LNCaP clone FGC (cell line): ENCODE measurements around the gene RASAL3.
"Not testable (repeated sequence)": the region's sequence is repeated elsewhere in the genome, so short reads cannot be mapped to it uniquely, and the experiment has no call there.

Experiments
- DNase-seq: peaks from one replicate; pipeline ENCODE4 v3.0.0-alpha.2; 2011; ENCODE audit warnings: low read depth
- H3K4me3 ChIP-seq: 2 replicates; pipeline ENCODE4 v1.5.1; 2011; ENCODE audit warnings: mild to moderate bottlenecking, low read depth, low read length, control low read depth
- CTCF ChIP-seq: IDR thresholded peaks from 2 replicates; pipeline ENCODE4 v1.5.1; 2012; ENCODE audit warnings: mild to moderate bottlenecking; ENCODE audit not compliant: control insufficient read depth, insufficient read depth; ENCODE audit errors: extremely low read depth

RASAL3 gene

GRCh38 chr19:15419413-15420025 is 44.8 kb downstream of the RASAL3 start:
- DNase-seq = no peak
- peak overlapping the region; percentile 90 for H3K4me3 ChIP-seq
- no peak for TF ChIP-seq CTCF

DNA sequence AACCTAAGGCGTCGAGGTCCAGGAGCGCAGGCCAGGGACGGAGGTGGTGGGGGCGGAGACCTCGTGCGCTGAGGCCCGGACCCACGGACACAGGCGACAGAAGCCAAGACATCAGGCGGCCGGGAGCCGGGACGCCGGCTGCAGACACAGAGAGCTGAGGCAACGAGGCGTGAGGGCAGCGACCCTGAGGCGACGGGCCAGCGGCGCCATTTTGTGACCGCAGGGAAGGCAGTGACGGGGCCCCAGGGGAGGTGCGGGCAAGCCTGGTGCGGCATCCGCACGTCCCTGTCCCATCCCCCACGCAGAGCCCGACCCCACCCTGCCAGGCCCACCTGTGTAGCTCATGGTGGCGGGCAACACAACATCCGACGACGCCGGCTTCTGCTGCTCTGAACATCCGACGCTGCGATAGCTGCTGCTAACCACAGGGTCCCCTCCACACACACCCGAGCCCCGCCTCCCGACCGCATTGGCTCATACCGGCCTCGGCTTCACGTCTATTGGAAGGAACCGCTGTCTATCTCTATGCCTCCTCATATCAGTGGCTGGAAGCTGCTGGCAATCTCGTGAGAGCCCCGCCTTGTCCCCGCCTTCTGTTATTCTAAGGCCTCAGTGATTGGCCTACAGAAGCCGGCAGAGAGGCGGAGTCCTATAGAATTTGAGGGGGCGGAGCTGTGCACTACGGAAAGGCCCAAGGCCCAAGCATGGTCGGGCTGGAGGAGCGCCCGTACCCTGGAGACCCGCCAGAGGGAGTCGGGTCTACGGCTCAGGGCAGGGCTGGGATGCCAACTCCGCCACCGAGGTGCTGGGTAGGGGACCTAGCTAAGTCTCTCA is 45.5 kb downstream of the RASAL3 start, which contains the start of gene AKAP8L:
Gene AKAP8L, minus strand, starts transcription at position 410 of the 834 bp plus-strand sequence. Its CDS starts 65 bp downstream, at position 345.
- peak within 1 kb of the TSS; percentile 90 for H3K4me3 ChIP-seq
- DNase-seq = peak; percentile 100
- peak; percentile 39 for TF ChIP-seq CTCF

GRCh38 chr19:15418231-15418578 is 46.1 kb downstream of the RASAL3 start:
- peak overlapping the region; percentile 90 for H3K4me3 ChIP-seq
- no peak for TF ChIP-seq CTCF
- DNase-seq = no peak

DNA sequence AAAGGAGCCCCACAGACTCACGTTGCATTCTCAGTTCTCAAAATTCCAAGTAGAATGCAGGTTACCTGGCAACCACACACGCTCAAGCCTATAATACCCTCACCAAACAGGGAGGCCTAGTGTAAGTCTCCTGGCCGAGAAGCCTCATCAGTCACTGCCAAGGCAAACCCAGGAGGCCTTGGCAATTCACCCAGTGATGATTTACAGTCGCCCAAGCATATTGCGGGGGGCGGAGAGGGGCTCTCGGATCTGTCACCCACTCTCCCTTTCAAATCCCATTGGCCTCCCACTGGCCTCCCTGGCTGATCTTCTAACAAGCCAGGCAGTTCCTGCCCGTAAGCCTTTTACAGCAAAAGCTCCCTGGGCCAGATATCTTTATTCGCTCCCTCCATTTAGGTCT is 46.6 kb downstream of the RASAL3 start:
- no peak for DNase-seq

GRCh38 chr19:15412832-15413231 is 51.5 kb downstream of the RASAL3 start:
- 0 out of 2 replicates have a peak overlapping the region, but pooled peaks have one; percentile 1 for H3K4me3 ChIP-seq
- no peak for DNase-seq
- no peak for TF ChIP-seq CTCF

More for the DNA sequence above, 46.6 kb downstream of the RASAL3 start:
- no peak for TF ChIP-seq CTCF
- H3K4me3 ChIP-seq = peak overlapping the region; percentile 90

- not testable (repeated sequence) for H3K4me3 ChIP-seq, DNase-seq
These were observed 53.0 kb downstream of the RASAL3 start for GRCh38 chr19:15411351-15411750.

DNA sequence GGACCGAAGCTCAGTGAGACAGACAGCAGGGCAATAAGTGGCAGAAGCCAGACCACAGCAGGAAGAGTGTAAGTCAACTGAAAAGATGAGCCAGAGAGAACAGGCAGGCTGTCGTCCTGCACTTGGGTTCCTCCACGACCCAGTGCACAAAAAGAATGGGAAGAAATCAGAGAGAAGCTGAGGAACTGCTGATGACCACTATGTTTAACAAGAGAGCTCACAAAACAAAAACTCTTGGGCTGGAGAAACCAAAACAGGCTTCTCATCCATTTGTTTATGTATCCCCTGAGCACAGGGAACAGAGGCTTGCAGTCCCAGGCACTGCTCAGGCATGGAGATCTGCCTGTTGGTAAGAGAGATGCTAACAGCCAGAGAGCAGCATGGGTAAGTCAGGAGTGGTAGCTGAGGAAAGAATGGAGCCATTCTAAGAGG is 59.5 kb downstream of the RASAL3 start:
- no peak overlapping the region for H3K4me3 ChIP-seq
- TF ChIP-seq CTCF = no peak
- DNase-seq = no peak
